ENCODE measurements around the gene SPTA1.
"Not testable (repeated sequence)": the region's sequence is repeated elsewhere in the genome, so short reads cannot be mapped to it uniquely, and the experiment has no call there.

SPTA1 gene
- 0 to 0.11 (median 0.05) reads per million in 3 experiments for total RNA-seq

GRCh38 chr1:158686111-158687009 is at the start of gene SPTA1:
Gene SPTA1 (minus strand): TSS chr1:158686715. CDS start chr1:158686517, 198 bp downstream.
- DNase-seq: no peak

GRCh38 chr1:158735848-158736247 is 49.3 kb upstream of the SPTA1 start:
- no peak for DNase-seq

- no peak for DNase-seq
These were observed 46.0 kb upstream of the SPTA1 start for GRCh38 chr1:158732524-158732923.

- no peak for DNase-seq
These were observed 45.2 kb upstream of the SPTA1 start for GRCh38 chr1:158731707-158732106.

- DNase-seq: no peak
These were observed 43.9 kb upstream of the SPTA1 start for GRCh38 chr1:158730453-158730852.

GRCh38 chr1:158728510-158729225 is 42.2 kb upstream of the SPTA1 start:
- DNase-seq: no peak

GRCh38 chr1:158724442-158724841 is 37.9 kb upstream of the SPTA1 start:
- DNase-seq: no peak

GRCh38 chr1:158720620-158721019 is 34.1 kb upstream of the SPTA1 start, which contains the start of gene OR6K3:
Gene OR6K3 (minus strand): TSS chr1:158720720. CDS start chr1:158718115, 2,605 bp downstream.
- no peak for DNase-seq

GRCh38 chr1:158719664-158720063 is 33.1 kb upstream of the SPTA1 start:
- no peak for DNase-seq

- no peak for DNase-seq
These were observed 30.8 kb upstream of the SPTA1 start for GRCh38 chr1:158717344-158717743.

GRCh38 chr1:158716335-158716734 is 29.8 kb upstream of the SPTA1 start:
- no peak for DNase-seq

- no peak for DNase-seq
These were observed 28.2 kb upstream of the SPTA1 start for GRCh38 chr1:158714754-158715153.

GRCh38 chr1:158711098-158711497 is 24.6 kb upstream of the SPTA1 start:
- no peak for DNase-seq

- no peak for DNase-seq
These were observed 19.6 kb upstream of the SPTA1 start for GRCh38 chr1:158706096-158706495.

- no peak for DNase-seq
These were observed 14.0 kb upstream of the SPTA1 start, which contains the start of gene OR6K2 for GRCh38 chr1:158700552-158700951. Gene OR6K2 (minus strand): TSS chr1:158700652. CDS start chr1:158700652, 0 bp downstream.

- DNase-seq: no peak
These were observed 8.1 kb upstream of the SPTA1 start for GRCh38 chr1:158694596-158694995.

GRCh38 chr1:158692356-158692755 is 5.8 kb upstream of the SPTA1 start:
- DNase-seq: no peak

- DNase-seq: no peak
These were observed 5.4 kb upstream of the SPTA1 start for GRCh38 chr1:158691907-158692306.

- not testable (repeated sequence) for DNase-seq
These were observed 4.6 kb upstream of the SPTA1 start for GRCh38 chr1:158691149-158691548.

GRCh38 chr1:158689875-158690274 is 3.4 kb upstream of the SPTA1 start:
- no peak for DNase-seq

GRCh38 chr1:158689110-158689509 is 2.6 kb upstream of the SPTA1 start:
- no peak for DNase-seq

- DNase-seq: not testable (repeated sequence)
These were observed 1.8 kb upstream of the SPTA1 start for GRCh38 chr1:158688343-158688742.

GRCh38 chr1:158687037-158687436 is 522 bp upstream of the SPTA1 start:
- no peak for DNase-seq

- DNase-seq: no peak
These were observed 1.4 kb downstream of the SPTA1 start for GRCh38 chr1:158685085-158685484.

All from central memory CD4-positive, alpha-beta T cell (primary cell).